Measurements from ENCODE around the gene USP34. TPM values are rescaled to one million over a fixed set of nuclear protein-coding genes. Genes with fewer than 3 reads are reported as not detected.

Gene USP34
- total and polyA plus RNA-seq, 2 of the 8 experiments (the other 6 are each of a cell fraction or from before 2014, with no cell fraction given), result 56.7 to 91.7 TPM

- Histone ChIP-seq H2BK120ac (replicated peaks; ENCODE audit: low read depth, low read length) (no peak overlapping the region), H3K23ac (ENCODE audit: insufficient read length) (no peak overlapping the region), H3K9me3 (ENCODE audit: insufficient read depth in 2 of 2, low read depth in 1 of 2, low read length in 1 of 2) (no peaks in the 10 kb centered on the region), H3K18ac (ENCODE audit: extremely low read depth, low read length) (no peak overlapping the region), H3K79me2 (ENCODE audit: control insufficient read depth in 1 of 2, insufficient read depth in 2 of 2, low read length in 2 of 2) (peaks cover 3 to 7% of the 10 kb centered on the region in 2 experiments; a peak in 1 of 4 replicates), H3K27ac (ENCODE audit: low read depth, low read length) (no peak overlapping the region), H4K91ac (replicated peaks; ENCODE audit: insufficient read length, low read length) (no peak overlapping the region), H3K4ac (replicated peaks; ENCODE audit: insufficient read length, low read depth, low read length) (no peak overlapping the region), H2BK15ac (ENCODE audit: low read length) (no peak overlapping the region), H3K4me2 (ENCODE audit: insufficient read depth in 1 of 2, low read depth in 2 of 2, low read length in 2 of 2) (no peak overlapping the region), H3K36me3 (ENCODE audit: control insufficient read depth in 2 of 4, insufficient read depth in 4 of 4, low read length in 3 of 4) (peaks cover 0 to 7% (median 2%) of the 10 kb centered on the region in 4 experiments; a peak in 2 of 8 replicates), H3K4me3 (ENCODE audit: extremely low read depth in 1 of 4, insufficient read depth in 2 of 4, low read depth in 3 of 4, low read length in 4 of 4) (no peak overlapping the region), H2BK20ac (ENCODE audit: low read length) (no peak overlapping the region), H4K5ac (ENCODE audit: insufficient read length, low read depth, low read length) (no peak overlapping the region), H2AFZ (ENCODE audit: low read length) (no peak overlapping the region), H3K56ac (replicated peaks; ENCODE audit: insufficient read length, low read depth, low read length) (no peak overlapping the region), H4K20me1 (replicated peaks in 1 of 2; ENCODE audit: control insufficient read depth in 1 of 2, insufficient read depth in 2 of 2, low read length in 2 of 2) (peaks cover 0 to 2% of the 10 kb centered on the region in 2 experiments), H2BK12ac (ENCODE audit: low read depth, low read length) (no peak overlapping the region), H3K23me2 (ENCODE audit: low read depth, low read length) (peaks cover 10% of the 10 kb centered on the region), H3K4me1 (replicated peaks in 1 of 4; ENCODE audit: control insufficient read depth in 3 of 4, insufficient read depth in 4 of 4, low read length in 3 of 4) (peaks cover 5 to 10% (median 7%) of the 10 kb centered on the region in 4 experiments; a peak in 6 of 7 replicates), H2BK5ac (ENCODE audit: low read depth, low read length) (no peak overlapping the region), H3K14ac (ENCODE audit: insufficient read length) (no peak overlapping the region), H4K8ac (ENCODE audit: extremely low read depth, insufficient read depth, low read length) (no peak overlapping the region), H2AK5ac (ENCODE audit: low read depth, low read length) (no peak overlapping the region), H3K79me1 (ENCODE audit: low read depth, low read length) (peaks cover 7% of the 10 kb centered on the region; the same call in 1 of the 2 replicates), H3K27me3 (replicated peaks in 1 of 4; ENCODE audit: control insufficient read depth in 3 of 4, extremely low read depth in 1 of 4, insufficient read depth in 3 of 4, low read length in 3 of 4) (peaks cover 0 to 5% (median 2%) of the 10 kb centered on the region in 4 experiments; a peak in 6 of 7 replicates), H3K9ac (replicated peaks in 1 of 4; ENCODE audit: extremely low read depth in 1 of 4, low read depth in 3 of 4, low read length in 3 of 4) (no peak overlapping the region)
- DNase-seq (ENCODE audit: low read depth in 1 of 2, low spot score in 2 of 2) (no peak), FAIRE-seq (no peak)
- POLR2A ChIA-PET (ENCODE audit: partially characterized antibody), result interaction anchor here (0.6 kb wide), 1 partner anchor 347 kb away, joined by 3 read pairs; no protein-coding TSS in a partner anchor
- TF ChIP-seq FOSL1 (IDR thresholded peaks at IDR 0.05; ENCODE audit: insufficient read depth, low read depth, low read length), result no peak
- WGBS, 2 experiments (ENCODE audit: extremely low coverage in 1 of 2, insufficient coverage in 1 of 2, insufficient read length in 1 of 2, insufficient replicate concordance in 2 of 2, low coverage in 1 of 2, low lambda C conversion rate in 2 of 2, missing lambda C conversion rate in 1 of 2), result 95% methylated on average over 8 of the region's 8 CpGs; no CpG with 5 or more reads in 1 of the 2 experiments
- CTCF ChIA-PET (ENCODE audit: partially characterized antibody), result interaction anchor here (0.7 to 1.0 kb wide), 2 partner anchors 10 to 32 kb away, joined by 3 read pairs; no protein-coding TSS in a partner anchor
Measured at GRCh38 chr2:61175036-61175435, 295.9 kb downstream of the USP34 start.

Measured in H1 (cell line).